ENCODE measurements around the gene PDZRN3. TPM values are rescaled to one million over a fixed set of nuclear protein-coding genes. Genes with fewer than 3 reads are reported as not detected.

Gene PDZRN3
- total RNA-seq: not detected

DNA sequence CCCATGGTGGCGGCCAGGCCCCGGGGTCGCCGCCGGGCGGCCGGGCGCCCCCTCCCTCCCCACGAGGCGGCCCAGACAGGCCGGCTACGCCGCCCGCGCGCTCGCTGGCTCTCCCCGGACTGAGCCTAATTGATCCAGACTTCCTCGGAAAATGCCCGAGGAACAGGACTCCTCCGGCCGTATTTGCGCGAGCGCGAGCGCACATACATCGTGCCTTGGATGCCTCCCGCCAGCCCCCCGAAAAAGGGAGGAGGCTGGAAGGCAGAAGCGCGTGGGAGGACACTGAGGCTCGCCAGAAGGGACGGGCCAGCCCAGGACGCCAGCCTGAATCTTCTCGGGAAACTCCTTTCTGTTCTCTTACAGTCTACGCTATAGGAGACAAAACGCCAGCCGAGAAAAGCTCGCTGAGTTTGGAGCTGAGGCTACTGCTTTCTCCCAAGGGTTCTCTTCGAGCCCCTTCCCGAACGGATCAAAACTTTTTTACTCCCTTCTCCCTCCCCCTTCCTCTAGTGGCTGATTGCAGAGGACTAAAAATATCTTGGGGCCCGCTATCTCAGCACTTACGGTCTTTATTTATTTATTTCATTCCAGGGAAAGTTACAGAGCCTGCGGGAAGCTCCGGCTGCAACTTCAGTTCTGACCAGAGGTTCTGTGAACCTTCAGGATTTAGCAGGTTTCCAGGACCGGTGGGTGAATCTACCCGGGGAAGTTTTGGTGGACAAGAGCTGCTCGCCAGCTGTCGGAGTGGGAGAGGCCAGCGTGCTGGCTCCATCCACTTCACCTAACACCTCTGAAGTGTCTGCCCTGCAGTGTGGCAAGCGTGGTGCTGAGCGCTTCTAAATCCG, at the start of gene PDZRN3:
Gene PDZRN3 (minus strand): TSS at position 121 of the 845 bp plus-strand sequence.
- no peaks in the 10 kb centered on the region for H3K4me1 Mint-ChIP-seq
- no peak for ATAC-seq (replicated peaks)

DNA sequence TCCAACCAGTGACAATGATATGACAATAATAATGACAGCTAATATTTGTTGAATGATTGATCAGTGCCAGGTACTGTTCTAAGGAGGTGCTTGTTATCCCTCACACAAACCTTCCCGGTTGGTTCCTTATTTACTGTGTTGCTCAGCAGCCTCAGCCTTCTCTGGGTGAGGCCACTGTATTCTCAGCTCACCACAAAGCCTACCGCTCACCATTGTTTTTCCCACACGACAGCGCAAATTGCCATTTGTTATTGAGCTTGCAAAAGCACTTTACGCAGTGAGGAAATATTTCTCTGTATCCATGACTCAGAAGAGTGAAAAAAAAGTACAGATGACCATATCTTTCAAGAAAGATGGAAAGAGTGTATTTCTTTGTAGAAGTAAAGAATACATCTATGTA, 49.5 kb upstream of the PDZRN3 start:
- no peak for ATAC-seq (replicated peaks)
- Mint-ChIP-seq H3K4me1 (no peaks in the 10 kb centered on the region), H3K27ac (no peak overlapping the region), H3K4me3 (no peak overlapping the region), H3K9me3 (peaks cover 11% of the 10 kb centered on the region), H3K27me3 (peaks cover 3% of the 10 kb centered on the region), H3K36me3 (ENCODE audit: low read depth) (no peaks in the 10 kb centered on the region)

More for the DNA sequence above, at the start of gene PDZRN3:
- Mint-ChIP-seq H3K4me3 (no peak within 1 kb of the TSS), H3K36me3 (ENCODE audit: low read depth) (no peaks in the 10 kb centered on the region), H3K27ac (no peak within 1 kb of the TSS), H3K27me3 (peaks cover 6% of the 10 kb centered on the region), H3K9me3 (no peaks in the 10 kb centered on the region)

DNA sequence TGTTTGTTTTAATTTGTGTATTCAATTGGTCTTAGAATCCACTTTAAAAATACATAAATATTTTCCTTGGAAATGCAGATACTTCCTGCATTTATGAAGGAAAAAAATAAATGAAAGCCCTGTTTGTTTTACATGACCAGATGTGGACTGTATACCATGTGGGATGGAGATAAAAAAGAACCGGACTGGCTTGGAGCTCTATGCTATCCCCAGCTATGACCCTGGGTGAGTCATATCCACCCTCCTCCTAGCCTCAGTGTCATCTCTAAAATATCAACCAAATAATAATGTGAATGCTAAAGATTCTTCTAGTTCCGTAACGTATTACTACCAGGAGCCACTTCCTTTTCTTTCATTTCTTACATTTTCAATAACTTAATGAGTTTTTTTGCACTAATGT, 44.5 kb upstream of the PDZRN3 start:
- Mint-ChIP-seq H3K4me1 (no peaks in the 10 kb centered on the region), H3K36me3 (ENCODE audit: low read depth) (no peaks in the 10 kb centered on the region), H3K9me3 (peaks cover 14% of the 10 kb centered on the region), H3K27me3 (peaks cover 2% of the 10 kb centered on the region), H3K27ac (no peak overlapping the region), H3K4me3 (no peak overlapping the region)
- ATAC-seq (replicated peaks): no peak

DNA sequence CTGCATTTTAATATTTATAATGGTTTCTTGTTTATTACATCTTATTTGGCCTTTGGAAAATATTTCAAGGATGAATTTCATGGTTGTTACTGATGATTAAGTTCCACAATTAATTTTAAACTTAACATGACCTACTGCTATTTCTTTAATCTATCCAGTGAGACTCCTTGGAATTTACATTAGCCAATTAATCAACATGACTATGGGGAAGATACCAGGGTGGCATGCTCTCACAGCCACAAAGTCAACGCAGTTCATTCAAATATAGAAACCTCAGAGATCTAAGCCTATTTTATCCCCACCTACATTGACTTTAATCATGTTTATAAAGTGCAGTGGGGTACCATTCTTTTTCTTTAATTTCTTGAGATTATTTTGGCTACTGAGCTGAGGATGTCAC, 43.6 kb upstream of the PDZRN3 start:
- H3K27me3 Mint-ChIP-seq: no peaks in the 10 kb centered on the region
- H3K9me3 Mint-ChIP-seq: peaks cover 13% of the 10 kb centered on the region
- H3K27ac Mint-ChIP-seq: no peak overlapping the region
- no peaks in the 10 kb centered on the region for H3K36me3 Mint-ChIP-seq (ENCODE audit: low read depth)
- no peak overlapping the region for H3K4me3 Mint-ChIP-seq
- H3K4me1 Mint-ChIP-seq: no peaks in the 10 kb centered on the region
- ATAC-seq (replicated peaks): no peak

DNA sequence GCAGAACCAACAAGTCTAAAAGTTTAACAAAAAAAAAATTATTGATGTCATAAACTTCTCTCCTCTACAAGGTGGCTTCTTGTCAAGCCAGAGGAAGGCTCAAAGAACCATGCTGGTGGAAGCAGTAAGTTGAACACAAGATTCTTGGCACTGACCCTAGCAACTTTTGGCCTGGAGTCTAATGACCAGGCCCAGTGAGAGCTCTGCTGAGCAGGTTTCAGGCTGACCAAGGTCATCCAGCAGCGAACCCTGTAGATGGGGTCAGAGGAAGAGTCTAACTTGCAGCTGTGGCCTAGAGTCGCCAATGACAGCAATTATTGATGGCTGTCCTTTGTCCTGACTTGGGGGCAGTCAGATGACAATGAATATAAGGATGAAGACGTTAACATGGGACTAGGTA, 43.1 kb upstream of the PDZRN3 start:
- Mint-ChIP-seq H3K27me3 (no peaks in the 10 kb centered on the region), H3K36me3 (ENCODE audit: low read depth) (no peaks in the 10 kb centered on the region), H3K27ac (no peak overlapping the region), H3K9me3 (peaks cover 8% of the 10 kb centered on the region), H3K4me1 (no peaks in the 10 kb centered on the region), H3K4me3 (no peak overlapping the region)
- no peak for ATAC-seq (replicated peaks)

DNA sequence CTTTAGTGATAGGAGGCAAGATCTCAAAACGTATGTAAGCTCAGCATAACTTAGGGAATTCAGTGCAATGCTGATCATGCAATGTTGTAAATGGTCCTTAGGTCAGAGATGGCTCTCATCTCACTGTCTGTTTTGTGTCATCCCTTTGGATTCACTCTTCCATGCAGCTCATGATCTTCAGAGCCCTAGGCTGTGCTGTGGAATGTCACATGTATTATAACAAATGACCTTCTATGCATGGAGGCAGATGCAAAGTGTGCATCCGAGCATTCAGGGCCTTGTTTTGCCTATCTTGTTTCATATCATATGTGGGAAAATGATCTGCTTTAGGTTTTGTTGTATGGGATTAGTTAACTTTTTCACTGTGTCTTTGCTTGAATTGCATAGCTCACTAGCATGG, 40.5 kb upstream of the PDZRN3 start:
- Mint-ChIP-seq H3K9me3 (peaks cover 8% of the 10 kb centered on the region), H3K27ac (no peak overlapping the region), H3K27me3 (no peaks in the 10 kb centered on the region), H3K4me3 (no peak overlapping the region), H3K36me3 (ENCODE audit: low read depth) (no peaks in the 10 kb centered on the region), H3K4me1 (no peaks in the 10 kb centered on the region)
- no peak for ATAC-seq (replicated peaks)

DNA sequence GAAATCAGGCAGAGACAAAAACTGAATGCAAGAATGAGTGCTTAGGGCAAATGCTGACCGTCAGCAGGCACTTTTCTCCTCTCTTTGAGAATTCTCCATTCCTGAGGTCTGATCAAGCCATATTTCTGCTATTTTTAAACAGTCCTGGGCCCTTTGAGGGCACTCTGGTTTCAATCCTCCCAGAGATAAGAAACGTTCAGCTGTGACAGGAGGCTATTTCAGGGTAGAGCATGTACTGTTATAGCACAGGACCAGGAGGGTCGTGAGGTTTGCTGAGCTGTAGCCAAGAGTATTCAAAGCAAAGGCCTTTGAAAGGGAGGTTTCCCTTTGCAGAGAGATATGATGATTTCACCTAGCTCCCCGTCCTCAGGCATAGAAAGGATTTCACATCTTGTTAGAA, 39.6 kb upstream of the PDZRN3 start:
- Mint-ChIP-seq H3K27me3 (no peaks in the 10 kb centered on the region), H3K4me3 (no peak overlapping the region), H3K9me3 (peaks cover 13% of the 10 kb centered on the region), H3K27ac (no peak overlapping the region), H3K4me1 (no peaks in the 10 kb centered on the region), H3K36me3 (ENCODE audit: low read depth) (no peaks in the 10 kb centered on the region)
- no peak for ATAC-seq (replicated peaks)

DNA sequence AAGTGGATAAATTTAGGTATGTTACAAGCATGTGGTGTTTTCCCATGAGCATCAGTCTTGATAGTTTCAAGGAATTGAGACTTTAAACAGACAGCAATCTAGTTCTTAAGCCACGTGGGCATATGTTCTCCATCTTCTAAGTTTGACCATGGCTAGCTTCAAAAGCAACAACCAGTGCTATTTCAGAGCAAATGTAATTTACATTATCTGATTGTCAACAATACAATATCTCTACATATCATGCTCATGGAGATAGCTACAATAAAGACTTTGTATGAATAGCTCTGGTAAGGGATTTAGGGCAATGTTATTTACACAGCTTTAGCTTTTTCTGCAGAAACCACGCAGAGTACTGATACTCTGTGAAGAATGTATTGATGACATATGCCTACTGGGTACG, 38.8 kb upstream of the PDZRN3 start:
- no peaks in the 10 kb centered on the region for H3K36me3 Mint-ChIP-seq (ENCODE audit: low read depth)
- H3K9me3 Mint-ChIP-seq: peaks cover 13% of the 10 kb centered on the region
- no peak overlapping the region for H3K27ac Mint-ChIP-seq
- H3K4me3 Mint-ChIP-seq: no peak overlapping the region
- H3K27me3 Mint-ChIP-seq: no peaks in the 10 kb centered on the region
- no peak for ATAC-seq (replicated peaks)
- no peaks in the 10 kb centered on the region for H3K4me1 Mint-ChIP-seq

DNA sequence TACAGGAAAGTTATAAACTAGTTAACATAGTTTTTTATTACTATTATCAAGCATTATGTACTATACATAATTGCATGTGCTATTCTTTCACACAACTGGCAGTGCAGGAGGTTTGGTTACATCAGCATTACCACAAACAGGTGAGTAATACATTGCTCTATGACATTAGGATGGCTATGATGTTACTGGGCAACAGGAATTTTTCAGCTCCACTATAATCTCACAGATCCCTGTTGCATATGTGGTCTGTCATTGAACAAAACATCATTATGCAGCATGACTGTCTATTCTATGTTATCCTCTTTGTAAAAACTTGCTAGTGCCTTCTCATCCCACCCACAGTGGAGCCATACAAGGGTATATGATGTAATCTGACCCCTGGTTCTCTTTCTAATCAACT, 36.5 kb upstream of the PDZRN3 start:
- Mint-ChIP-seq H3K9me3 (peaks cover 8% of the 10 kb centered on the region), H3K4me3 (no peak overlapping the region), H3K36me3 (ENCODE audit: low read depth) (no peaks in the 10 kb centered on the region), H3K27ac (no peak overlapping the region), H3K27me3 (no peaks in the 10 kb centered on the region), H3K4me1 (no peaks in the 10 kb centered on the region)
- no peak for ATAC-seq (replicated peaks)

DNA sequence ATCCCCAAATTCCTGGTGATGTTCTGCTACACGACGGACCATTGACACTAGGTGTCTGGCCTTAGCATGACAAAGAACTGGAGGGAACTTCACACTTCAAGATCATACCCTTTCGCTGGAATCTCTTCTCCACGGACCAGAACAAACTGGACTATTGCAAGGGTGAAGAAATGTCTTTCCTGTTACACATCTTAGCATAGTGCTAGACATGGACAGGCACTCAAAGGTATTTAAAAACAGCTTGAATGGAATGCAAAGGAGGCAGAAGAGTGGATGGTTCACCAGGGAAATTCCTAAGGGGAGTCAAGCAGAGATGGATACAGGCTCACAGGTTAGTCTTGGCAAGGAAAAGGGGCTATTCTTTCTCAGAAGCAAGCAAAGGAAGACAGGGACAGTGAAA, 33.5 kb upstream of the PDZRN3 start:
- Mint-ChIP-seq H3K27ac (no peak overlapping the region), H3K4me1 (no peaks in the 10 kb centered on the region), H3K27me3 (no peaks in the 10 kb centered on the region), H3K36me3 (ENCODE audit: low read depth) (no peaks in the 10 kb centered on the region), H3K4me3 (no peak overlapping the region), H3K9me3 (peaks cover 4% of the 10 kb centered on the region)
- no peak for ATAC-seq (replicated peaks)

DNA sequence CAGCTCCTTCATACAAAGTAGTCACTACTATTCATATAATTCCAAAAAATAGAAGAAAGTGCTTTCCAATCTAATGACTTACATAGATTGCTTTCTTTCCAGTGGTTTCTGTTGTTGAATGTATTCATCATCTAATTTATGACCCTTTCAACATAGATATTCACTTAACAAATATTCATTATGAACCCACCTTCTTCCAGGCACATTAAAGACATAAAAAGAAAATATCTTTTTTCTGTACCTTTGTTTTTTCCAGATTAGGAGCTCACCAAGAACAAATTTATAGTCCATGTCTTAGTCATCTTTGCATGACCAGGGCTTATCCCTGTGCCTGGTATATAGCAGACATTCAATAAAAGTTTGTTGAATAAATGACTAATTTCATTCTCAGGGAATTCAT, 32.4 kb upstream of the PDZRN3 start:
- peaks cover 4% of the 10 kb centered on the region for H3K9me3 Mint-ChIP-seq
- no peaks in the 10 kb centered on the region for H3K4me1 Mint-ChIP-seq

DNA sequence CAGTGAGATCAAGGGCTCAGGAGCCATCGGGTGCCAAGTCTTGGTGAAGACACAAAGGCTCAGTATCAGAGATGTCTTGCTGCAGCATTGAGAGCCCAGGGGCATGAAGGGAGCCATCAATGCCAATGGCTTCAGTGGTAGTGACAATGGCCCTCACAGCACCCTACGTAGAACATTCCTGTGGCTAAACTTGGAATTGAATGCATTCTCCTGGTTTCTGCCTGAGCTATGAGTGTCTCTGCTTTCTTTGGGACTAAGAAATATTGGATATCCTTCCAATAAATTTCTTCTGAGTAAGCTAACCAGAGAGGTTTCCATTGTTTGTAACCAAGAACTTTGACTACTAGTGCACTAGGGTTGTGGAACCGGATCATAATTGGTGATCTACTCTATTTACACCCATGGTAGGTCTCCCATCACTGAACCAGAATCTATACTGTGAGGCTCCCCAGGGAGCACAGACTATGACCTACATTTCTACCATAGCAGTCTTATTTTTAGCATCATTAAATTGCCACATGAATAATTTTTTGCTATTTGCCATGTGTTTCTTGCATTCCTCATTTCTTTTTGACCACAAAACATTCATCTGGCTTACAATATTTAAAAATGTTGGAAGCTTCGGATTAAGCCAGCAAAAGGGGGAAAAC, 31.6 kb upstream of the PDZRN3 start:
- no peak for ATAC-seq (replicated peaks)
- no peak overlapping the region for H3K4me3 Mint-ChIP-seq
- H3K27me3 Mint-ChIP-seq: no peaks in the 10 kb centered on the region
- H3K27ac Mint-ChIP-seq: no peak overlapping the region
- no peaks in the 10 kb centered on the region for H3K36me3 Mint-ChIP-seq (ENCODE audit: low read depth)
- peaks cover 4% of the 10 kb centered on the region for H3K9me3 Mint-ChIP-seq
- no peaks in the 10 kb centered on the region for H3K4me1 Mint-ChIP-seq

More for the DNA sequence above, 32.4 kb upstream of the PDZRN3 start:
- no peaks in the 10 kb centered on the region for H3K27me3 Mint-ChIP-seq
- H3K4me3 Mint-ChIP-seq: no peak overlapping the region
- no peaks in the 10 kb centered on the region for H3K36me3 Mint-ChIP-seq (ENCODE audit: low read depth)
- no peak for ATAC-seq (replicated peaks)
- no peak overlapping the region for H3K27ac Mint-ChIP-seq

DNA sequence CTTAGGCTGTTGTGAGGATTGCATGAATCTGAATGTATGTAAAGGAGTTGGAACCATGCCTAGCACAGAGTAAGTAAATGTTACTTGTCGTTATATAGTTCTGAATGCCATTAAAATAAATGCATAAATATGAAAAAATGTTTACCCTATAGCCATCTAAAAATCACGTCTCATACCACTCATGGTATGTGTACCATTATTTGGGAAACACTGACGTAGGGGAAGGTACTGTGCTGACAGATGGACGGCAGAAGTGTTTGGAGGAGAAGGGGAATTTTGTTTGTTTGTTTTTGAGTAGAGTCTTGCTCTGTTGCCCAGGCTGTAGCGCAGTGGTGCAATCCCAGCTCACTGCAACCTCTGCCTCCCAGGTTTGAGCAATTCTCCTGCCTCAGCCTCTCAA, 30.5 kb upstream of the PDZRN3 start:
- Mint-ChIP-seq H3K4me1 (no peaks in the 10 kb centered on the region), H3K36me3 (ENCODE audit: low read depth) (no peaks in the 10 kb centered on the region), H3K27ac (no peak overlapping the region)

DNA sequence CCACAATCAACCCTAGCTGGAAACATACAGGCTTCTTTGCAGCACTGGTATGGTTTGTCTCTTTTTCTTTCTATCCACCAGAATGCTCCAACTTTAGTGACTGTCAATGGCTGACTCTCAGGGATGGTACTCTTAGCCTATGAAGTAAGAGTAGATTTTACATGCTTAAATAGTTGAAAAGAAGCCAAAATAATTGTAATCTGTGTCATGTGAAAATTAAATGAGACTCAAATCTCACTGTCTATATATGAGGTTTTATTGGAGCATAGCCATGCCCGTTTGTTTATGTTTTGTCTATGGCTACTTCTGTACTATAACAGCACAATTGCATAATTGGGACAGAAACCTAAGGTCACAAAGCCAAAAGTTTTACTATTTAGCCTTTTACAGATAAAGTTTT, 29.1 kb upstream of the PDZRN3 start:
- Mint-ChIP-seq H3K27ac (no peak overlapping the region), H3K36me3 (ENCODE audit: low read depth) (no peaks in the 10 kb centered on the region), H3K9me3 (no peaks in the 10 kb centered on the region), H3K27me3 (no peaks in the 10 kb centered on the region), H3K4me1 (no peaks in the 10 kb centered on the region), H3K4me3 (no peak overlapping the region)
- ATAC-seq (replicated peaks): no peak

More for the DNA sequence above, 30.5 kb upstream of the PDZRN3 start:
- Mint-ChIP-seq H3K27me3 (no peaks in the 10 kb centered on the region), H3K9me3 (peaks cover 4% of the 10 kb centered on the region), H3K4me3 (no peak overlapping the region)
- no peak for ATAC-seq (replicated peaks)

DNA sequence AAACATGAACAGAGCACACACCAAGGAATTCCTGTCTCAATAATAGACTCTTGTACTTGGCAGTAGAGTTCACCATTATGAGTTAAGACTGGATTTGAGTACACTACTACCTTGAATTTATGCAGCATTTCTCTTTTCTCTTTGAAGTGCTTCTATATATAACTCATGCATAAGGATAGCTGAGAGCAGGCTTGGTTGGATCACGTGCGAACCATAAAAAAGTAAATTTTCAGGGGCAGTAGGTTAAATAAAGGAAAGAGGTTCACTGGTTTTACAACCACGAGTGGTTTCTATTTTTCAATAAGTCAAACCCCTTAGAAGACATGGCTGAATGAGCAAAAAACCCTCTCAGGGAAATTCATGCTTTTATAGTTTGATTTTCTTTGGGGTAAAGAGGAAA, 28.6 kb upstream of the PDZRN3 start:
- no peak for ATAC-seq (replicated peaks)
- Mint-ChIP-seq H3K36me3 (ENCODE audit: low read depth) (no peaks in the 10 kb centered on the region), H3K27me3 (no peaks in the 10 kb centered on the region), H3K4me3 (no peak overlapping the region), H3K4me1 (no peaks in the 10 kb centered on the region), H3K27ac (no peak overlapping the region), H3K9me3 (no peaks in the 10 kb centered on the region)
